Measurements from ENCODE around the gene DCT.

DCT gene

DNA sequence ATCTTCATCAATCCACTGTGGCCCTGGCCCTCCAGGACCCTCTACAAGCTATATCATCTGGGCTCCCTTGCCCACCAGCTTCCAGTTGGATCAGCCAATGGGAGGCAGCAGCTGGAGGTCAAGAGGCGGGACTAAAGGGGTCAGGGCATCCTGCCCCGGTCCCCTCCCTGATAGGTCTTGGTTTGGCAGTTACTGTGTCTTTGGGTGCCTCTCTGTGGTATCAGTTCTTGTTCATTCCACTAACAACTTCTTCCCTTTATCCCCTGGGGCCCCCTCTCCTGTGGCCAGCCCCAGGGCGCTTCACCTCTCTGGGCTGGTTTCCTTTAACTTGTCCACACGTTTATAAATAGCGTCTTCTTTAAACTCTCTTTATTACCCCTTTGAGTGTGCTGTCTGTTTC is 83.6 kb downstream of the DCT start:
- DNase-seq (ENCODE audit: low read depth in 3 of 3), result no peak

DNA sequence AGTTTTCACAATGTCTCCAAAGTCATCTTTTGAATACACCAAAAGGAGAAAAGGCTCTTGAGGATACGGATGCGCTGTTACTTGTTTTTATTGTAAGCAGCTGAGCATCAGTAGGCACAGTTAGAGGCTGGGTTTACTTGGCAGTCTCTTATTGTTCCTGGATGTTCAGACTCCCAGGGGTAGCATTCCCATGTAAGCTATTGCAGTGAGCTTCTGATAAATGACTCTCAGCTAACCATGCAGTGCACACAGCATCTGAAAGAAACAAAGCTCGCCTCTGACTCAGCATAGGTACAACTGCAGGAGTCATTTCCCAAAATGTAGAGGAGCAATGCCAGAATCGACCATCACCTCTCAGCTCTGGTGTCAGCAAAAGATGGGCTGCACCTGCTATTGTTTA is 84.8 kb downstream of the DCT start:
- DNase-seq (ENCODE audit: low read depth in 3 of 3), result no peak

DNA sequence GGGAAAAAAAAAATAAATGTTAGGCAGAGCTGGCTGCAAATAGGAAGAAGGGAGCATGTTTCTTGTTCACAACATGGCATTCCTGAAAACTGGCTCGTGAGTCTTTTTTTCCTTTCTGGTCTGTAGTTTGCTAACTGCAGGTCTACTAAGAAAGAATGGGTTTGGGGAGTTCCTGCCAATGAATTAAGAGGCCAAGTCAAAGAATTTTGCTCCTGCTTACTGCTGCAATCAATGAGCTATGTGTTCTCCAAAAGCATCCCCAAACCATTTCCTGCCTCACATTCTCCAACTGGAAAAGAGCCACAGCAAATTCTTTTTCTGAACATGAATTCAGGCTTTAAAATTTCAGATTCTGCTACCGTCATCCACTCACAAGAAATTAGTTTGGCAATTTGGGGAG is 88.6 kb downstream of the DCT start:
- no peak for DNase-seq (ENCODE audit: low read depth in 3 of 3)

DNA sequence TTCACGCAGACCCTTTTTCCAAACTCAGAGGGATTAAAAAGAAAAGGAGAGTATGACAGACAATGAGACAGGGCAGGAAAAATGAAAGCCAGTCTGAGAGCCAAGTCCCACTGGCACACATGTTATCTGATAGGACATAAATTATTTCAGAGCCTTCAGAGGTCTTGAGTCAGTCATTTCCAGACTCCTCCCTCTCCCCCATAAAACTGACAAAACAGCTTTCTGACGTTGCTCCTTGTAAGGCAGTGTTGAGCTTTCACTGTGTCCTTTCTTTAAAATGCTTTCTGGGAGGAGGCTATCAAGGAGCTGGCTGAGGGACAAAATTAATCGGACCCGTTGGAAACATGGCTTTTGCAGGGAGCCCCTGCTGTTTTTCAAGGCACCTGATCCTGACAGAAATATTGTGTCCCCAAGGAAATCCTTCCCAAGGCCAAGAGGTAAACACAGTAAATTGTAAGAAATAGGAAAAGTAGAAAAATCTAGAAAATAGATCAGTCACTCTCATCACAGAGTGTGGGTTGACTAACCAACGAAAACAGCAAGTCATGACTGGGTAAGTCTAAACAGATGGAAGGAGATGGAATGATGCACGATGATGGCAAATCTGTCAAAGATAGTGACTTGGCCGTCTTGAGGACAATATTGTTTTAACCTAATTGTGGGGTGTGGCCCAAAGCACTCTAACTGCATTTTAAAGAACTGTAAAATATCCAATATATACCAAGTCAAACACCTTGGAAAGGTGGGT is 89.7 kb downstream of the DCT start:
- no peak for DNase-seq (ENCODE audit: low read depth in 3 of 3)

DNA sequence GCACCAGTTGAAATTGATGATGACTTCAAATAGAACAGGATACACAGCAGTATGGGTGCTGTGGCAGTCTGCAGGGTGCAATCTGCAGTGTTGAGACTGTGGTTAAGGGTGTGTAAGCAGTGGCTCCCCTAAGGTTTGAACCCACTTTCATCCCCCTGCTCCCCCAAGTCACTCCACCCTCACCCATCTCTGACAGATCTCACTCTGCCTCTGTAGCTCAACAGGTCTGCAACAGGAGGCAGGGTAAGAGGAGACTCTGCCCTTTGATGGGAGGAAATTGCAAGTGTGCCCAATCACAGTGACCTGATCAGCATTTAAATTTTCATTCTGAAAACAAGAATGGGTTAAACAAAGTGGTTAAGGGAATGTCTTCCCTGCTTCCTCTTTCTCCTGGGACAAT is 92.4 kb downstream of the DCT start:
- no peak for DNase-seq (ENCODE audit: low read depth in 3 of 3)

Measured in stimulated activated CD4-positive, alpha-beta T cell treated with anti-CD3 and anti-CD28 coated beads, TNF-alpha, amount 100 ng/mL, for 24 hours (primary cell).